SIG-M5 treated with dmso at 0.1 percent for 504 hours (cell line): ENCODE results near the gene KLHL26.

Source experiments
- DNase-seq: peaks from one replicate; lab custom pipeline; 2025; ENCODE audit not compliant: unreplicated experiment; lab: John Stamatoyannopoulos, UW

Gene KLHL26

GRCh38 chr19:18712981-18713380, 76.2 kb downstream of the KLHL26 start:
- DNase-seq: no peak

GRCh38 chr19:18713550-18714117, 76.8 kb downstream of the KLHL26 start:
- DNase-seq: no peak

DNA sequence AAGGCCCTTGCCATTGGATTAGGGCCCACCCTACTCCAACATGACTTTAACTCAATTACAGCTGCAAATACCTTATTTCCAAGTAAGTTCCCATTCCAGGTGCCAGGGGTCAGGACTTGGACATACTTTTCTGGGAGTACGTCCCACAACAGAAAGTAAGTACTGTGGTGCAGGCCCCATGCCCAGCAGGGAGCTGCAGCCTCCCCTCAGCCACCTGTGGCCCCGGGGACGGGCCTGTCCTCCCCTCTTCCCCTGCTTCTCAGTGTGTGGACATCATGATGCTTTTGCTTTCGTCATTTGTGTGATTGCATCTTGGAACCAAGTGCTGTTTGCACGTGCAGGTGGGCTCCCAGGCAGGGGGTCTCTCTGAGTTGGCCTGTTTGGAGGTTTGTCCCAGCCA, 78.6 kb downstream of the KLHL26 start:
- no peak for DNase-seq

DNA sequence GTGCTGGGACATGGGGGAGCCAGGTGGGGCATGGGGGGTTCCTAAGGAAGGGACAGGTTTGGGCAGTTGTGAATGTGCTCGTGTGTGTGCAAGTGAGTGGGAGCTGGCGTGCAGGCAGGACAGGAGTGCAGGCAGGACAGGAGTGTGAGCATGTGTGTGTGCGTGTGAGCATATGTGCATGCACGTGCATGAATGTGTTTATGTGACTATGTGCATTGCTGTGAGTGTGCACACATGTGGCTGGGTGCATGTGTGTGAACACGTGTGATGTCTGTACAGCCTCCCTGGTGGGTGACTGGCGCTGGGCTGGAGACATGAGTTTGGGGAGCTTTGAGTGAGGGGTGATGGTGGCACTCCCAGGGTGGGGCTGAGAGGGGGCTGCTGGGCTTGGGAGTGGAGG, 80.0 kb downstream of the KLHL26 start:
- DNase-seq: no peak

DNA sequence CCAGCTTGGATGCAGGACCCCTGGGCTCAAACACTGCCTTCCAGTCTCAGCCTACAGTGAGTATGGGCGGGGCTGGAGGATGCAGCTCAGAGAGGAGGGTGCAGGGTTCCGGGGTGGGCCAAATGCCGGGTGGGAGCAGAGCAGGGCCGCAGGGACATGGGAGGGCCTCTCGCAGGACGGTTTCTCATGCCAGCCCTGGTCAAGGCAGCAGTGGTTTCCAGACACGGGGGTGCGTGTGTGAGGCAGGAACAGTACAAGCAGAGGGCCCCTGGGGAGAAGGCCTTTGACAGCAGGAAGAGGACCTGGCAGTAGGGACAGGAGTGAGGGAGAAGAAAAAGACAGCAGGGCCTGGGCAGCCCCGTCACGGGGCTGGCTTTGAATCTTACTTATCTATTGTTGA, 80.8 kb downstream of the KLHL26 start:
- no peak for DNase-seq

GRCh38 chr19:18718015-18718526, 81.2 kb downstream of the KLHL26 start:
- DNase-seq: no peak

DNA sequence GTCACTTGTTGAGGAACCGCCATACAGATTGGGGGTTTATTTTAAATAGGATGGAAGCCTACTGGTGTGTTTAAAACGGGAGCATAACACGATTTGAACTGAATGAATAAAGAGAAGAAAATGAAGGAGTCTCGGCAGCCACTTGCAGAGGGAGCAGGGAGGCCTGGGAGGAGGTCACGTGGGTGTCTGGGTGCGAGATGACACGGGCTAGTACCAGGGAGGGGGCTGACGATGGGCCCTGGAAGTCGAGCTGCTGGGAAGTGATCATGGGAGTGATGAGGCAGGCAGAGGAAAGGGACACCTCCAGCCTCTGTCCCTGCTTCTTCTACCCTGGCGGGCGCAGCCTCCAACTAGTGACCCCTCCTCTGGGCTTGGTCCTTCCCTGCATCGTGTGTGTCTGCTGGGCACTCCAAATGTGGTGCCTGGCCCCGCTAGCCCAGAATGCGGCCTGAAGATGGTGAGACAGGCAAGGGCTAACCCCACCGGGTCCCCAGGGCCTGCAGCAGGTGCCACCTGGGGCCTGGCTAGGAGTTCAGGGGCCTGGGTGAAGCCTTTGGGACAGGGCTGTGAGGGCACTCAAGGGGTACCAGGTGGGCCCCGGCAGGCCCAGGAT, 82.1 kb downstream of the KLHL26 start:
- DNase-seq: no peak

DNA sequence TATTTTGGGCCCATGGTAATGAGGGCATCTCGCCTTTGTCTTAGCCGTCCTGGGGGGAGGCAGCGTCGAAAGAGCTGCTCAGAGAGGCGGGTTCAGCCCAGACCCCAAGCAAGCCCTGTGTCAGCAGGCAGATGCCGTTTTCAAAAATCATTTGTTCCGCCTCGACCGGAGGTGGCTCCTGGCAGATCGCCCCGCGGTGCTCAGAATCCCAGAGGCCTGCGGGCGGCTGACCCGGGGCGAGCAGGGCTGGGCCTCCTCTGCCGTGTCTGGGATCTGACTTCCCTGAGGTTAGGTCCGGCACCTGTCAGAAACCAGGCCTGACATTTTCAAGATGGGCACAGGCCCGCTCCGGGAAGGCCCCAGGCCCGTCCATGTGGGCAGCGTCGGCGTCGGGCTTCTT, 82.7 kb downstream of the KLHL26 start:
- DNase-seq: no peak
